Osteocyte (in vitro differentiated cells): ENCODE results near the gene GPSM1. TPM values are rescaled to one million over a fixed set of nuclear protein-coding genes. Genes with fewer than 3 reads are reported as not detected.

Experiments
- DNase-seq: peaks from one replicate; pipeline ENCODE4 v3.0.0; 2021; ENCODE audit warnings: mixed read lengths; ENCODE audit not compliant: unreplicated experiment; ENCODE audit errors: extremely low spot score
- H3K27ac Mint-ChIP-seq: one replicate; pipeline ENCODE4 v1.8.0; 2021; ENCODE audit warnings: mild to moderate bottlenecking, mixed read lengths; ENCODE audit not compliant: unreplicated experiment
- H3K27me3 Mint-ChIP-seq: one replicate; pipeline ENCODE4 v1.8.0; 2021; ENCODE audit warnings: mixed read lengths; ENCODE audit not compliant: unreplicated experiment
- H3K36me3 Mint-ChIP-seq: one replicate; pipeline ENCODE4 v1.8.0; 2021; ENCODE audit warnings: mixed read lengths; ENCODE audit not compliant: unreplicated experiment
- H3K4me1 Mint-ChIP-seq: one replicate; pipeline ENCODE4 v1.8.0; 2021; ENCODE audit warnings: mixed read lengths; ENCODE audit not compliant: unreplicated experiment
- H3K4me3 Mint-ChIP-seq: one replicate; pipeline ENCODE4 v1.8.0; 2021; ENCODE audit warnings: mild to moderate bottlenecking, moderate library complexity, mixed read lengths; ENCODE audit not compliant: unreplicated experiment
- H3K9me3 Mint-ChIP-seq: one replicate; pipeline ENCODE4 v1.8.0; 2021; ENCODE audit warnings: mixed read lengths; ENCODE audit not compliant: unreplicated experiment
- CTCF ChIP-seq: fragments of 200-600 bp; sonication (generic); IDR thresholded peaks from 2 replicates; pipeline ENCODE4 v1.5.0; 2021; ENCODE audit warnings: antibody characterized with exemption, mild to moderate bottlenecking, moderate library complexity
- total RNA-seq: library from RNA; stranded (reverse); gene quantifications from 2 replicates; pipeline ENCODE4 v1.2.1, GENCODE V29; 2021

The GPSM1 gene
- total RNA-seq, 1 donor from 2014 or later: 37.1 TPM

GRCh38 chr9:136399176-136400037 lies 72.1 kb downstream of the GPSM1 start:
- H3K27me3 Mint-ChIP-seq: no peaks in the 10 kb centered on the region
- no peak for DNase-seq
- peak overlapping the region; percentile 82 for H3K4me3 Mint-ChIP-seq
- peaks cover 14% of the 10 kb centered on the region for H3K4me1 Mint-ChIP-seq
- TF ChIP-seq CTCF: no peak
- peaks cover 11% of the 10 kb centered on the region for H3K36me3 Mint-ChIP-seq
- no peaks in the 10 kb centered on the region for H3K9me3 Mint-ChIP-seq
- peak overlapping the region; percentile 66 for H3K27ac Mint-ChIP-seq

GRCh38 chr9:136400038-136400834 lies 72.9 kb downstream of the GPSM1 start, which contains the start of gene SNAPC4:
SNAPC4 (minus strand) TSS chr9:136400170; CDS start chr9:136398428, 1,742 bp downstream.
- peaks cover 19% of the 10 kb centered on the region for H3K36me3 Mint-ChIP-seq
- peak; percentile 99 for TF ChIP-seq CTCF
- H3K27me3 Mint-ChIP-seq: no peaks in the 10 kb centered on the region
- peak within 1 kb of the TSS; percentile 66 for H3K27ac Mint-ChIP-seq
- H3K9me3 Mint-ChIP-seq: no peaks in the 10 kb centered on the region
- H3K4me1 Mint-ChIP-seq: peaks cover 14% of the 10 kb centered on the region
- DNase-seq: peak; percentile 96
- peak within 1 kb of the TSS; percentile 82 for H3K4me3 Mint-ChIP-seq

- Mint-ChIP-seq H3K36me3 (peaks cover 27% of the 10 kb centered on the region), H3K4me3 (no peak overlapping the region), H3K9me3 (no peaks in the 10 kb centered on the region), H3K27me3 (no peaks in the 10 kb centered on the region), H3K4me1 (peaks cover 14% of the 10 kb centered on the region), H3K27ac (no peak overlapping the region)
- no peak for DNase-seq
- TF ChIP-seq CTCF: no peak
Observed at GRCh38 chr9:136401173-136401922, 74.0 kb downstream of the GPSM1 start.

- Mint-ChIP-seq H3K4me1 (peaks cover 14% of the 10 kb centered on the region), H3K9me3 (no peaks in the 10 kb centered on the region), H3K4me3 (no peak overlapping the region), H3K27ac (no peak overlapping the region), H3K36me3 (peaks cover 25% of the 10 kb centered on the region), H3K27me3 (no peaks in the 10 kb centered on the region)
- no peak for DNase-seq
- TF ChIP-seq CTCF: no peak
Observed at GRCh38 chr9:136402067-136402466, 74.7 kb downstream of the GPSM1 start.
